Stomach (tissue), 9 donors: ENCODE results near the gene ZDHHC1. TPM values are rescaled to one million over a fixed set of nuclear protein-coding genes. Genes with fewer than 3 reads are reported as not detected.

Experiments used
- DNase-seq, 2 donors: peaks; one replicate each; pipeline versions ENCODE4 v3.0.0 to v3.0.0-alpha.2; 2013 to 2019
- H3K27ac ChIP-seq, 5 donors: fragments of 200-600 bp in 4 of 5; sonication (generic) in 4 of 5; one replicate each; pipeline ENCODE4 v1.5.1; 2013 to 2019; ENCODE audit warnings: mild to moderate bottlenecking in 1 of 5, moderate library complexity in 1 of 5
- H3K27me3 ChIP-seq, 3 donors: fragments of 200-600 bp; sonication (generic); one replicate each; pipeline ENCODE4 v1.5.1; 2017 to 2019; ENCODE audit warnings: mixed run types in 1 of 3
- H3K36me3 ChIP-seq, 4 donors: fragments of 200-600 bp; sonication (generic); 1 replicate in 3 of 4; 2 replicates in 1 of 4; pipeline ENCODE4 v1.5.1; 2016 to 2019
- H3K4me1 ChIP-seq, 4 donors: fragments of 200-600 bp; sonication (generic); one replicate each; pipeline ENCODE4 v1.5.1; 2016 to 2019
- H3K4me3 ChIP-seq, 4 donors: fragments of 200-600 bp; sonication (generic) in 3 of 4; one replicate each; pipeline ENCODE4 v1.5.1; 2016 to 2019; ENCODE audit warnings: mild to moderate bottlenecking in 1 of 4
- H3K9me3 ChIP-seq, 4 donors: fragments of 200-600 bp; sonication (generic); one replicate each; pipeline ENCODE4 v1.5.1; 2016 to 2019
- CTCF ChIP-seq, 7 experiments: fragments of 450-650 bp in 4 of 7; fragments of 200-600 bp in 3 of 7; sonication (generic) in 3 of 7; IDR thresholded peaks; one replicate each; pipeline ENCODE4 v1.5.1; 2016 to 2019; ENCODE audit warnings: antibody characterized with exemption in 7 of 7, control low read depth in 2 of 7, mild to moderate bottlenecking in 1 of 7
- EP300 ChIP-seq: sonication (generic); formaldehyde crosslinking; IDR thresholded peaks from one replicate; pipeline ENCODE4 v1.6.1; 2017; ENCODE audit warnings: antibody characterized with exemption
- POLR2A ChIP-seq, 4 donors: fragments of 450-650 bp; IDR thresholded peaks; one replicate each; pipeline ENCODE4 v1.6.1; 2016; ENCODE audit warnings: antibody characterized with exemption in 4 of 4, control low read depth in 2 of 4, mild to moderate bottlenecking in 1 of 4, moderate library complexity in 1 of 4
- POLR2AphosphoS5 ChIP-seq, 3 donors: sonication (generic); formaldehyde crosslinking; IDR thresholded peaks; one replicate each; pipeline ENCODE4 v1.6.1; 2016; ENCODE audit warnings: antibody characterized with exemption in 3 of 3
- WGBS, 5 donors: extraction: QIAGEN DNeasy Blood & Tissue Kit in 3 of 5; methylation state at CpG; one replicate each; pipeline versions ENCODE4 v1.1.5 to v1.1.7; 2013 to 2018; 5-methylcytosine and 5-hydroxymethylcytosine counted together
- intact Hi-C: fragments of 100-400 bp; cut with DNase I; formaldehyde crosslinking; loops from one replicate; pipeline ENCODE4 v1.15.1; 2023; ENCODE audit warnings: low total_unique reads
- polyA plus RNA-seq, 3 donors: library from polyadenylated mRNA; stranded (reverse); fragments of 200-250 nt; gene quantifications; one replicate each; pipeline ENCODE4 v1.2.3, GENCODE V29; 2013
- total RNA-seq, 5 donors: library from RNA; depleted of rRNA; stranded (reverse); fragments of >200 nt; gene quantifications; one replicate each; pipeline versions ENCODE4 v1.1.0 to v1.2.3, GENCODE V29; 2014 to 2016
- donor health status: healthy with polysubstance abuse.
- donor health status: Bipolar disorder and iron deficiency.
- donor health status: healthy.

The ZDHHC1 gene
- total and polyA plus RNA-seq, 8 donors = 2.0 to 33.6 (median 6.1) TPM; not detected in 1

- Histone ChIP-seq H3K27ac (peak overlapping the region in 1 of 5 donors; percentile 66), H3K4me1 (peaks cover 36 to 63% (median 58%) of the 10 kb centered on the region in 4 donors), H3K9me3 (no peaks in the 10 kb centered on the region), H3K36me3 (no peaks in the 10 kb centered on the region), H3K4me3 (no peak overlapping the region), H3K27me3 (peaks cover 0 to 32% (median 0%) of the 10 kb centered on the region in 3 donors)
- WGBS, 5 donors = 82 to 91% (median 86%) methylated on average over 19 to 22 of the region's 22 CpGs
- TF ChIP-seq POLR2A (IDR thresholded peaks at IDR 0.05) (no peak), CTCF (IDR thresholded peaks at IDR 0.05) (no peak), POLR2AphosphoS5 (IDR thresholded peaks at IDR 0.05) (no peak), EP300 (no peak)
- DNase-seq = peak in 1 of 2 donors; percentile 24
- intact Hi-C loops = no loop called here
These were observed 18.3 kb downstream of the ZDHHC1 start for GRCh38 chr16:67397812-67398545.

GRCh38 chr16:67397036-67397801 is 19.1 kb downstream of the ZDHHC1 start:
- H3K4me1 ChIP-seq = peaks cover 41 to 69% (median 66%) of the 10 kb centered on the region in 4 donors

GRCh38 chr16:67396159-67397035 is 19.9 kb downstream of the ZDHHC1 start:
- WGBS, 5 donors = 20 to 38% (median 23%) methylated on average over 25 to 31 of the region's 31 CpGs
- no peaks in the 10 kb centered on the region for H3K9me3 ChIP-seq
- peak; percentile 84 to 97 for DNase-seq
- peak overlapping the region in 2 of 4 donors; percentile 12 to 26 for H3K4me3 ChIP-seq
- no peak for TF ChIP-seq EP300
- no peak for TF ChIP-seq CTCF (IDR thresholded peaks at IDR 0.05)
- peak in 1 of 3 donors; percentile 4 for TF ChIP-seq POLR2AphosphoS5 (IDR thresholded peaks at IDR 0.05)
- intact Hi-C loops = no loop called here
- H3K27me3 ChIP-seq = peaks cover 0 to 43% (median 0%) of the 10 kb centered on the region in 3 donors
- peaks cover 45 to 78% (median 74%) of the 10 kb centered on the region in 4 donors for H3K4me1 ChIP-seq
- no peaks in the 10 kb centered on the region for H3K36me3 ChIP-seq
- peak overlapping the region; percentile 26 to 71 (median 48) for H3K27ac ChIP-seq

More at GRCh38 chr16:67397036-67397801, 19.1 kb downstream of the ZDHHC1 start:
- Histone ChIP-seq H3K9me3 (no peaks in the 10 kb centered on the region), H3K27ac (peak overlapping the region; percentile 26 to 71 (median 48)), H3K4me3 (no peak overlapping the region), H3K36me3 (no peaks in the 10 kb centered on the region), H3K27me3 (peaks cover 0 to 40% (median 0%) of the 10 kb centered on the region in 3 donors)
- DNase-seq = peak in 1 of 2 donors; percentile 63
- TF ChIP-seq POLR2A (IDR thresholded peaks at IDR 0.05) = no peak
- no peak for TF ChIP-seq POLR2AphosphoS5 (IDR thresholded peaks at IDR 0.05)
- TF ChIP-seq EP300 = no peak
- TF ChIP-seq CTCF (IDR thresholded peaks at IDR 0.05) = no peak
- WGBS, 5 donors = 70 to 80% (median 76%) methylated on average over 10 to 15 of the region's 15 CpGs
- intact Hi-C loops = no loop called here
